SK-N-SH (cell line): Measurements from ENCODE around the gene PIP4K2B. TPM values are rescaled to one million over a fixed set of nuclear protein-coding genes. Genes with fewer than 3 reads are reported as not detected.

Experiments
- CTCF ChIA-PET: fragments of 300-600, 350-600 bp; formaldehyde crosslinking; extraction: SDS; loops from one replicate; lab custom pipeline; 2021; lab: Yijun Ruan, JAX
- POLR2A ChIA-PET: fragments of 350-600 bp; sonication (Branson Sonifier 250); formaldehyde crosslinking; extraction: SDS; loops from one replicate; lab custom pipeline; 2020; ENCODE audit warnings: antibody characterized with exemption, inconsistent platforms; lab: Yijun Ruan, JAX
- DNase-seq: peaks from one replicate; pipeline ENCODE4 v3.0.0; 2012
- H2AFZ ChIP-seq: fragments of 200-600 bp; sonication (generic); 2 replicates; pipeline ENCODE4 v1.8.1; 2016; ENCODE audit warnings: antibody characterized with exemption, mild to moderate bottlenecking, low read depth
- H3F3A ChIP-seq: fragments of 200-600 bp; sonication (generic); replicated peaks from 2 replicates; pipeline ENCODE3; 2016; ENCODE audit warnings: antibody characterized with exemption, mild to moderate bottlenecking; ENCODE audit not compliant: insufficient read depth
- H3K27ac ChIP-seq, 2 experiments: fragments of 200-500 bp in 1 of 2; fragments of 200-600 bp in 1 of 2; sonication (Bioruptor generic) in 1 of 2; sonication (generic), shearing (Covaris generic) in 1 of 2; 2 replicates each; pipeline versions ENCODE4 v1.5.1 to v1.6.1; 2014 to 2016; ENCODE audit warnings: low read depth in 2 of 2, inconsistent platforms in 1 of 2, low read length in 1 of 2, mild to moderate bottlenecking in 1 of 2, mixed read lengths in 1 of 2
- H3K27me3 ChIP-seq: fragments of 200-600 bp; sonication (generic), shearing (Covaris generic); 2 replicates; pipeline ENCODE4 v1.6.1; 2016; ENCODE audit warnings: mixed run types; ENCODE audit not compliant: insufficient read depth
- H3K36me3 ChIP-seq, 2 experiments: fragments of 200-500 bp in 1 of 2; fragments of 200-600 bp in 1 of 2; sonication (Bioruptor generic) in 1 of 2; sonication (generic) in 1 of 2; replicated peaks in 1 of 2; 2 replicates each; pipeline versions ENCODE3 to v1.5.1; 2014 to 2016; ENCODE audit warnings: low read length in 1 of 2, mild to moderate bottlenecking in 1 of 2; ENCODE audit not compliant: insufficient read depth in 2 of 2, control insufficient read depth in 1 of 2
- H3K4me1 ChIP-seq, 2 experiments: fragments of 200-500 bp in 1 of 2; fragments of 200-600 bp in 1 of 2; sonication (Bioruptor generic) in 1 of 2; sonication (generic), shearing (Covaris generic) in 1 of 2; 2 replicates each; pipeline versions ENCODE4 v1.5.1 to v1.6.1; 2014 to 2016; ENCODE audit warnings: low read depth in 1 of 2, low read length in 1 of 2, mixed run types in 1 of 2; ENCODE audit not compliant: insufficient read depth in 2 of 2, control insufficient read depth in 1 of 2
- H3K4me2 ChIP-seq: fragments of 200-600 bp; sonication (generic), shearing (Covaris generic); 2 replicates; pipeline ENCODE4 v1.6.1; 2017; ENCODE audit warnings: mixed run types
- H3K4me3 ChIP-seq, 2 experiments: fragments of 200-500 bp in 1 of 2; fragments of 200-600 bp in 1 of 2; sonication (Bioruptor generic) in 1 of 2; sonication (generic), shearing (Covaris generic) in 1 of 2; 2 replicates each; pipeline versions ENCODE4 v1.5.1 to v1.8.1; 2014 to 2016; ENCODE audit warnings: low read depth in 2 of 2, inconsistent platforms in 1 of 2, low read length in 1 of 2, mild to moderate bottlenecking in 1 of 2, mixed read lengths in 1 of 2, moderate library complexity in 1 of 2
- H3K79me2 ChIP-seq: fragments of 200-600 bp; sonication (generic); 2 replicates; pipeline ENCODE4 v1.8.1; 2017; ENCODE audit warnings: mild to moderate bottlenecking; ENCODE audit not compliant: insufficient read depth
- H3K9ac ChIP-seq: fragments of 200-600 bp; sonication (generic); 2 replicates; pipeline ENCODE4 v1.6.1; 2017; ENCODE audit warnings: mixed run types
- H3K9me2 ChIP-seq: fragments of 200-600 bp; sonication (generic); 2 replicates; pipeline ENCODE4 v1.6.1; 2017; ENCODE audit warnings: mixed run types
- H3K9me3 ChIP-seq: fragments of 200-600 bp; sonication (generic); 2 replicates; pipeline ENCODE4 v1.6.1; 2017; ENCODE audit warnings: mixed run types, mild to moderate bottlenecking, moderate library complexity
- H4K20me1 ChIP-seq: fragments of 200-600 bp; sonication (generic); 2 replicates; pipeline ENCODE4 v1.6.1; 2017; ENCODE audit warnings: mild to moderate bottlenecking, mixed run types; ENCODE audit not compliant: insufficient read depth
- CTCF ChIP-seq: fragments of 200-600 bp; sonication (generic); IDR thresholded peaks from 2 replicates; pipeline ENCODE4 v1.6.1; 2017; ENCODE audit warnings: antibody characterized with exemption, mild to moderate bottlenecking, moderate library complexity
- ELF1 ChIP-seq: IDR thresholded peaks from 2 replicates; pipeline ENCODE4 v1.4.0; 2012
- EZH2phosphoT487 ChIP-seq: fragments of 200-600 bp; sonication (generic); IDR thresholded peaks from 2 replicates; pipeline ENCODE4 v1.6.1; 2017; ENCODE audit warnings: low read depth, mixed run types, mild to moderate bottlenecking, antibody characterized with exemption, moderate library complexity, borderline replicate concordance
- FOSL2 ChIP-seq: IDR thresholded peaks from 2 replicates; pipeline ENCODE4 v1.4.0; 2012; ENCODE audit warnings: low read depth, mild to moderate bottlenecking, moderate library complexity, borderline replicate concordance
- FOXM1 ChIP-seq: IDR thresholded peaks from 2 replicates; pipeline ENCODE4 v1.4.0; 2012; ENCODE audit warnings: low read depth, mild to moderate bottlenecking
- GATA2 ChIP-seq: sonication (generic); formaldehyde crosslinking; IDR thresholded peaks from 2 replicates; pipeline ENCODE4 v1.5.0; 2020; ENCODE audit warnings: mild to moderate bottlenecking, missing genetic modification reagents
- IRF3 ChIP-seq: fragments of 150-350 bp; IDR thresholded peaks from 2 replicates; pipeline ENCODE4 v1.6.1; 2016; ENCODE audit warnings: mild to moderate bottlenecking, low read depth, low read length
- MXI1 ChIP-seq: IDR thresholded peaks from 2 replicates; pipeline ENCODE4 v1.6.1; 2012; ENCODE audit warnings: mild to moderate bottlenecking, low read depth, low read length, improper control_type of control experiment
- NFIC ChIP-seq: IDR thresholded peaks from 2 replicates; pipeline ENCODE4 v1.4.0; 2012; ENCODE audit warnings: borderline replicate concordance
- NRF1 ChIP-seq: IDR thresholded peaks from 2 replicates; pipeline ENCODE4 v1.6.1; 2012; ENCODE audit warnings: low read depth, mild to moderate bottlenecking, low read length
- PBX3 ChIP-seq: IDR thresholded peaks from 2 replicates; pipeline ENCODE4; 2012
- REST ChIP-seq: IDR thresholded peaks from 2 replicates; pipeline ENCODE4 v1.6.1; 2012; ENCODE audit warnings: mild to moderate bottlenecking, low read depth, low read length, moderate library complexity
- RXRA ChIP-seq: IDR thresholded peaks from 2 replicates; pipeline ENCODE4 v1.4.0; 2012; ENCODE audit warnings: low read depth, mild to moderate bottlenecking, borderline replicate concordance
- TAF1 ChIP-seq: IDR thresholded peaks from 2 replicates; pipeline ENCODE4 v1.6.1; 2012; ENCODE audit warnings: low read depth, mild to moderate bottlenecking, low read length, moderate library complexity, borderline replicate concordance
- TEAD4 ChIP-seq: IDR thresholded peaks from 2 replicates; pipeline ENCODE4 v1.4.0; 2012; ENCODE audit warnings: mild to moderate bottlenecking, borderline replicate concordance; ENCODE audit not compliant: insufficient read depth
- USF1 ChIP-seq: IDR thresholded peaks from 2 replicates; pipeline ENCODE4 v1.4.0; 2012; ENCODE audit warnings: low read depth, borderline replicate concordance
- USF2 ChIP-seq: fragments of 150-350 bp; IDR thresholded peaks from 2 replicates; pipeline ENCODE4 v1.6.1; 2017; ENCODE audit warnings: antibody characterized with exemption, low read length, low read depth, borderline replicate concordance
- YY1 ChIP-seq: IDR thresholded peaks from 2 replicates; pipeline ENCODE4 v1.4.0; 2012; ENCODE audit warnings: low read depth, mild to moderate bottlenecking
- ZBTB33 ChIP-seq: IDR thresholded peaks from 2 replicates; pipeline ENCODE4 v1.4.0; 2012; ENCODE audit warnings: low read depth, borderline replicate concordance
- WGBS: methylation state at CpG from one replicate; pipeline ENCODE4 v1.1.6; 2017; ENCODE audit warnings: low lambda C conversion rate; 5-methylcytosine and 5-hydroxymethylcytosine counted together
- polyA plus RNA-seq, 3 experiments: library from polyadenylated mRNA; depleted of rRNA; stranded (reverse); fragments of >200 nt; gene quantifications; 2 replicates each; pipeline ENCODE4 v1.2.3, GENCODE V29; 2012

Gene PIP4K2B
- polyA plus RNA-seq, 1 of the 3 experiments (the other 2 are of a cell fraction): 29.8 TPM

- H2AFZ ChIP-seq: no peak overlapping the region
- H3K9me3 ChIP-seq: no peaks in the 10 kb centered on the region
- H4K20me1 ChIP-seq: no peaks in the 10 kb centered on the region
- H3K9ac ChIP-seq: peak overlapping the region; percentile 78
- no peaks in the 10 kb centered on the region for H3K27me3 ChIP-seq
- H3K79me2 ChIP-seq: peaks cover 61% of the 10 kb centered on the region
- peaks cover 3% of the 10 kb centered on the region for H3F3A ChIP-seq
- peak overlapping the region; percentile 100 for H3K4me2 ChIP-seq
- POLR2A ChIA-PET: interaction anchor here (2.7 kb wide), 1 partner anchor 11 kb away, joined by 12 read pairs; no protein-coding TSS in a partner anchor
- no peak for TF ChIP-seq ELF1
- no peak for TF ChIP-seq FOXM1
- TF ChIP-seq CTCF: no peak
- no peak for TF ChIP-seq IRF3
- TF ChIP-seq PBX3: no peak
- TF ChIP-seq GATA2 (CRISPR knock-in tag): no peak
- TF ChIP-seq YY1: no peak
- TF ChIP-seq FOSL2: no peak
- no peak for TF ChIP-seq USF1
- TF ChIP-seq NRF1: no peak
- TF ChIP-seq MXI1: no peak
- TF ChIP-seq USF2: no peak
- no peak for TF ChIP-seq TAF1
- TF ChIP-seq ZBTB33: no peak
- TF ChIP-seq REST: no peak
- TF ChIP-seq EZH2phosphoT487: no peak
- no peak for TF ChIP-seq TEAD4
- no peak for TF ChIP-seq NFIC
- TF ChIP-seq RXRA: no peak
- WGBS: 5% methylated on average over 15 of the region's 22 CpGs
- CTCF ChIA-PET: interaction anchor here (0.7 to 3.7 kb wide), 4 partner anchors 8 to 18 kb away, joined by 3 to 30 read pairs (median 6); no protein-coding TSS in a partner anchor
- H3K4me1 ChIP-seq: peaks cover 0 to 20% of the 10 kb centered on the region in 2 experiments; a peak in 1 of 4 replicates
- no peak for DNase-seq
- peak overlapping the region; percentile 58 to 89; a peak in 3 of 4 replicates for H3K27ac ChIP-seq
- peaks cover 14 to 30% of the 10 kb centered on the region in 2 experiments for H3K36me3 ChIP-seq
- H3K4me3 ChIP-seq: peak overlapping the region; percentile 91 to 93
- H3K9me2 ChIP-seq: no peaks in the 10 kb centered on the region
These were observed 46.3 kb downstream of the PIP4K2B start for GRCh38 chr17:38753071-38753506.
